HepG2 (cell line): ENCODE results near the gene CORO7. TPM values are rescaled to one million over a fixed set of nuclear protein-coding genes. Genes with fewer than 3 reads are reported as not detected.

Source experiments
- ATAC-seq: fragments of 200-7000 bp; cut with Tn5 transposase; 3 replicates; pipeline ENCODE4 v1.9.1; 2020; ENCODE audit warnings: mild to moderate bottlenecking, moderate library complexity
- BruUV-seq: library from RNA; stranded (reverse); fragments of 400-500 nt; replicated peaks from 2 replicates; lab custom pipeline; 2021; lab: Mats Ljungman, UMichigan
- CTCF ChIA-PET: fragments of 300-600 bp; formaldehyde crosslinking; extraction: SDS; loops from one replicate; lab custom pipeline; 2021; ENCODE audit warnings: low total read pairs, inconsistent platforms, low intra/inter-chr PET ratio; lab: Yijun Ruan, JAX
- POLR2A ChIA-PET: fragments of 350-600 bp; sonication (Branson Sonifier 250); formaldehyde crosslinking; loops from one replicate; lab custom pipeline; 2020; ENCODE audit warnings: antibody characterized with exemption, inconsistent platforms; lab: Yijun Ruan, JAX
- DNase-seq: peaks from one replicate; pipeline ENCODE4 v3.0.0-alpha.2; 2015; ENCODE audit warnings: low spot score
- FAIRE-seq: peaks from 3 replicates; lab custom pipeline; 2011; peaks lifted over from hg19 to GRCh38; lab: Jason Lieb, UNC
- H2AFZ ChIP-seq: one replicate; pipeline ENCODE4 v1.6.1; 2011; ENCODE audit warnings: low read length, inconsistent platforms
- H3K27ac ChIP-seq: fragments of 300-600 bp; 3 replicates; pipeline ENCODE4 v1.8.0; 2011; ENCODE audit warnings: mixed run types, mild to moderate bottlenecking, mixed read lengths, low read length, inconsistent platforms; ENCODE audit not compliant: insufficient read depth; ENCODE audit errors: extremely low read length
- H3K27me3 ChIP-seq, 2 experiments: fragments of 200-600 bp in 1 of 2; 2 replicates in 1 of 2; 3 replicates in 1 of 2; pipeline versions ENCODE4 v1.6.0 to v1.8.0; 2011; ENCODE audit warnings: low read length in 2 of 2, mild to moderate bottlenecking in 2 of 2, moderate library complexity in 2 of 2, inconsistent platforms in 1 of 2; ENCODE audit not compliant: insufficient read depth in 2 of 2, control insufficient read depth in 1 of 2
- H3K36me3 ChIP-seq, 2 experiments: fragments of 200-600 bp in 1 of 2; replicated peaks in 1 of 2; 2 replicates in 1 of 2; 3 replicates in 1 of 2; pipeline versions ENCODE4 v1.5.1 to v1.8.0; 2011; ENCODE audit warnings: low read length in 2 of 2, inconsistent platforms in 1 of 2; ENCODE audit not compliant: insufficient read depth in 2 of 2, control insufficient read depth in 1 of 2
- H3K4me1 ChIP-seq: 2 replicates; pipeline ENCODE4 v1.5.1; 2012; ENCODE audit warnings: low read length, inconsistent platforms; ENCODE audit not compliant: insufficient read depth
- H3K4me2 ChIP-seq: 2 replicates; pipeline ENCODE4 v1.6.0; 2011; ENCODE audit warnings: low read depth, low read length, inconsistent platforms
- H3K4me3 ChIP-seq, 3 experiments: fragments of 200-600 bp in 1 of 3; sonication (generic), shearing (Covaris generic) in 1 of 3; replicated peaks in 1 of 3; 2 replicates each; pipeline ENCODE4 v1.5.1; 2011 to 2016; ENCODE audit warnings: low read length in 3 of 3, inconsistent platforms in 2 of 3, low read depth in 2 of 3, mild to moderate bottlenecking in 2 of 3, control low read depth in 1 of 3, mixed read lengths in 1 of 3; ENCODE audit not compliant: insufficient read depth in 1 of 3
- H3K79me2 ChIP-seq: one replicate; pipeline ENCODE4 v1.6.1; 2011; ENCODE audit warnings: low read length, inconsistent platforms; ENCODE audit not compliant: insufficient read depth
- H3K9ac ChIP-seq: 2 replicates; pipeline ENCODE4 v1.6.0; 2011; ENCODE audit warnings: mild to moderate bottlenecking, low read depth, low read length, inconsistent platforms; ENCODE audit not compliant: insufficient read depth
- H3K9me3 ChIP-seq: 2 replicates; pipeline ENCODE4 v1.5.1; 2012; ENCODE audit warnings: mild to moderate bottlenecking, low read length
- H4K20me1 ChIP-seq: 2 replicates; pipeline ENCODE4 v1.6.0; 2011; ENCODE audit warnings: inconsistent platforms, mild to moderate bottlenecking, low read length, moderate library complexity; ENCODE audit not compliant: insufficient read depth
- AHR ChIP-seq: IDR thresholded peaks from 2 replicates; pipeline ENCODE4 v1.6.1; 2018; ENCODE audit warnings: missing genetic modification reagents, missing compliant biosample characterization
- FOXJ3 ChIP-seq: sonication (generic); formaldehyde crosslinking; IDR thresholded peaks from 2 replicates; pipeline ENCODE4 v1.4.0; 2020; ENCODE audit warnings: missing genetic modification reagents, mild to moderate bottlenecking, borderline replicate concordance
- MATR3 ChIP-seq: sonication (generic); formaldehyde crosslinking; IDR thresholded peaks from 2 replicates; pipeline ENCODE4 v1.4.0; 2020; ENCODE audit warnings: missing genetic modification reagents
- MAZ ChIP-seq, 2 experiments: sonication (generic) in 1 of 2; formaldehyde crosslinking in 1 of 2; IDR thresholded peaks; 2 replicates each; pipeline versions ENCODE4 v1.5.0 to v1.6.1; 2012 to 2020; ENCODE audit warnings: low read depth in 2 of 2, mild to moderate bottlenecking in 2 of 2, borderline replicate concordance in 1 of 2, improper control_type of control experiment in 1 of 2, low read length in 1 of 2, missing genetic modification reagents in 1 of 2, moderate library complexity in 1 of 2
- NFYC ChIP-seq: IDR thresholded peaks from 2 replicates; pipeline ENCODE4 v1.6.1; 2016; ENCODE audit warnings: missing genetic modification reagents, missing compliant biosample characterization
- NR0B2 ChIP-seq: sonication (generic); formaldehyde crosslinking; IDR thresholded peaks from 2 replicates; pipeline ENCODE4 v1.4.0; 2020; ENCODE audit warnings: mild to moderate bottlenecking, missing genetic modification reagents
- POLR2G ChIP-seq: fragments of 200-400 bp; formaldehyde crosslinking; IDR thresholded peaks from 2 replicates; pipeline ENCODE4 v1.6.1; 2018; ENCODE audit warnings: mild to moderate bottlenecking, low read depth, low read length, moderate library complexity
- RCOR2 ChIP-seq: IDR thresholded peaks from 2 replicates; pipeline ENCODE4 v1.6.1; 2016; ENCODE audit warnings: missing biosample characterization, missing genetic modification reagents
- THAP8 ChIP-seq: sonication (generic); formaldehyde crosslinking; IDR thresholded peaks from 2 replicates; pipeline ENCODE4 v1.5.1; 2020; ENCODE audit warnings: missing genetic modification reagents, mild to moderate bottlenecking, borderline replicate concordance
- ZBTB4 ChIP-seq: sonication (generic); formaldehyde crosslinking; IDR thresholded peaks from 2 replicates; pipeline ENCODE4 v1.4.0; 2020; ENCODE audit warnings: missing genetic modification reagents, mild to moderate bottlenecking, borderline replicate concordance
- ZNF362 ChIP-seq: sonication (generic); formaldehyde crosslinking; IDR thresholded peaks from 2 replicates; pipeline ENCODE4 v1.4.0; 2020; ENCODE audit warnings: missing genetic modification reagents, mild to moderate bottlenecking, borderline replicate concordance
- ZNF44 ChIP-seq: sonication (generic); formaldehyde crosslinking; IDR thresholded peaks from 2 replicates; pipeline ENCODE4 v1.5.1; 2020; ENCODE audit warnings: mild to moderate bottlenecking, missing genetic modification reagents
- ZNF512B ChIP-seq: sonication (generic); formaldehyde crosslinking; IDR thresholded peaks from 2 replicates; pipeline ENCODE4 v1.5.1; 2020; ENCODE audit warnings: missing genetic modification reagents, mild to moderate bottlenecking, borderline replicate concordance
- ZNF550 ChIP-seq: sonication (generic); formaldehyde crosslinking; IDR thresholded peaks from 2 replicates; pipeline ENCODE4 v1.4.0; 2020; ENCODE audit warnings: mild to moderate bottlenecking, missing genetic modification reagents, borderline replicate concordance
- ZNF615 ChIP-seq: sonication (generic); formaldehyde crosslinking; IDR thresholded peaks from 2 replicates; pipeline ENCODE4 v1.5.0; 2020; ENCODE audit warnings: mild to moderate bottlenecking, missing genetic modification reagents, borderline replicate concordance
- WGBS: methylation state at CpG from one replicate; pipeline ENCODE4 v1.1.6; 2017; ENCODE audit warnings: low lambda C conversion rate; 5-methylcytosine and 5-hydroxymethylcytosine counted together
- in situ Hi-C: cut with HindIII; loops from 2 replicates; pipeline ENCODE4 v1.10.0; 2017; ENCODE audit warnings: low pct_unique_long_range_greater_than_20kb; ENCODE audit not compliant: extremely low pct_ligation_motif_present
- intact Hi-C: fragments of 100-400 bp; cut with micrococcal nuclease; formaldehyde crosslinking; loops from one replicate; pipeline ENCODE4 v1.10.0; 2022; ENCODE audit not compliant: unreplicated experiment
- polyA plus RNA-seq, 8 experiments: library from polyadenylated mRNA; depleted of rRNA in 3 of 8; stranded (reverse) in 7 of 8; unstranded in 1 of 8; fragments of >200 nt; fragmentation: Illumina TruSeq in 4 of 8; extraction: Trizol in 4 of 8; gene quantifications; 2 replicates each; pipeline versions ENCODE4 v1.2.1 to v1.2.3, GENCODE V29; 2011 to 2016; ENCODE audit warnings: low read depth in 4 of 8, missing spikeins in 1 of 8, mixed read lengths in 1 of 8; ENCODE audit not compliant: insufficient read depth in 1 of 8
- total RNA-seq, 5 experiments: library from RNA; depleted of rRNA; stranded (reverse); fragments of >200 nt; fragmentation: Illumina TruSeq; extraction: Trizol; gene quantifications; 2 replicates each; pipeline ENCODE4 v1.2.3, GENCODE V29; 2016; ENCODE audit warnings: low read depth in 1 of 5

The CORO7 gene
- total and polyA plus RNA-seq, 2 of the 13 experiments (the other 11 are each of a cell fraction or from before 2014, with no cell fraction given): 9.9 to 14.3 TPM

GRCh38 chr16:4320571-4321137 lies 95.7 kb downstream of the CORO7 start:
- no peak for FAIRE-seq
- intact Hi-C loops: no loop called here
- no peak overlapping the region for H3K27ac ChIP-seq
- no peak for ATAC-seq
- WGBS: 44% methylated on average over 10 of the region's 16 CpGs
- peaks cover 81% of the 10 kb centered on the region for H3K4me1 ChIP-seq
- H4K20me1 ChIP-seq: no peaks in the 10 kb centered on the region
- no peaks in the 10 kb centered on the region for H3K79me2 ChIP-seq
- CTCF ChIA-PET: no interaction called here
- peaks cover 0 to 48% of the 10 kb centered on the region in 2 experiments; a peak in 3 of 5 replicates for H3K27me3 ChIP-seq
- no peak overlapping the region for H2AFZ ChIP-seq
- in situ Hi-C loops: loop anchor here (5.0 to 10.0 kb wide), 2 partner anchors 46 to 113 kb away; partner anchors contain the start of gene TFAP4
- no peak overlapping the region for H3K4me2 ChIP-seq
- H3K9ac ChIP-seq: no peak overlapping the region
- H3K36me3 ChIP-seq: no peaks in the 10 kb centered on the region
- H3K4me3 ChIP-seq: no peak overlapping the region
- no peaks in the 10 kb centered on the region for H3K9me3 ChIP-seq
- TF ChIP-seq ZBTB4 (CRISPR knock-in tag) (no peak), FOXJ3 (CRISPR knock-in tag) (no peak), MAZ (IDR thresholded peaks at IDR 0.05; ENCODE audit: borderline replicate concordance, low read depth, low read length) (no peak), MAZ (CRISPR knock-in tag; IDR thresholded peaks at IDR 0.05; ENCODE audit: low read depth) (no peak), POLR2G (no peak), AHR (CRISPR knock-in tag) (no peak), ZNF362 (CRISPR knock-in tag) (no peak), ZNF550 (no peak), ZNF44 (no peak), NR0B2 (CRISPR knock-in tag) (no peak), THAP8 (no peak), RCOR2 (CRISPR knock-in tag) (no peak), MATR3 (no peak), ZNF615 (CRISPR knock-in tag) (no peak), ZNF512B (CRISPR knock-in tag) (no peak), NFYC (no peak)
- no peak for DNase-seq
- no TSS peak for BruUV-seq
- POLR2A ChIA-PET: no interaction called here
